Activated T-cell treated with anti-CD3 and anti-CD28 coated beads for 1 hour (primary cell): Measurements from ENCODE around the gene AK4.
"Not testable (repeated sequence)": the region's sequence is repeated elsewhere in the genome, so short reads cannot be mapped to it uniquely, and the experiment has no call there.

Source experiments
- DNase-seq: peaks from one replicate; pipeline ENCODE4 v3.0.0-alpha.2; 2020; ENCODE audit warnings: low read depth

Gene AK4

GRCh38 chr1:65148178-65148547 lies at the start of gene AK4:
Gene AK4, plus strand, starts transcription at chr1:65148203. Its CDS starts 205 bp downstream, at chr1:65148408.
- not testable (repeated sequence) for DNase-seq

- DNase-seq = no peak
These were observed 44.2 kb upstream of the AK4 start for GRCh38 chr1:65103807-65104206.

GRCh38 chr1:65104854-65105534 lies 43.0 kb upstream of the AK4 start:
- DNase-seq = no peak

- no peak for DNase-seq
These were observed 42.4 kb upstream of the AK4 start for GRCh38 chr1:65105596-65105995.

- DNase-seq = no peak
These were observed 39.9 kb upstream of the AK4 start for GRCh38 chr1:65108025-65108642.

GRCh38 chr1:65109487-65109886 lies 38.5 kb upstream of the AK4 start:
- DNase-seq = no peak

GRCh38 chr1:65112811-65113210 lies 35.2 kb upstream of the AK4 start:
- DNase-seq = no peak

- DNase-seq = no peak
These were observed 34.7 kb upstream of the AK4 start for GRCh38 chr1:65113298-65113697.

- no peak for DNase-seq
These were observed 33.7 kb upstream of the AK4 start for GRCh38 chr1:65114322-65114721.

GRCh38 chr1:65119951-65120350 lies 28.1 kb upstream of the AK4 start:
- no peak for DNase-seq

- DNase-seq = not testable (repeated sequence)
These were observed 18.9 kb upstream of the AK4 start for GRCh38 chr1:65129104-65129503.

- DNase-seq = no peak
These were observed 9.5 kb upstream of the AK4 start for GRCh38 chr1:65138524-65138923.

- DNase-seq = not testable (repeated sequence)
These were observed 8.2 kb upstream of the AK4 start for GRCh38 chr1:65139793-65140192.

- DNase-seq = no peak
These were observed 6.6 kb upstream of the AK4 start for GRCh38 chr1:65141394-65141793.

- DNase-seq = no peak
These were observed 6.1 kb upstream of the AK4 start for GRCh38 chr1:65141918-65142317.

- not testable (repeated sequence) for DNase-seq
These were observed 4.8 kb upstream of the AK4 start for GRCh38 chr1:65143112-65143658.

GRCh38 chr1:65146908-65147423 lies 1.0 kb upstream of the AK4 start:
- no peak for DNase-seq

GRCh38 chr1:65147424-65148177 lies 402 bp upstream of the AK4 start:
- no peak for DNase-seq

- no peak for DNase-seq
These were observed 746 bp downstream of the AK4 start for GRCh38 chr1:65148548-65149350.

GRCh38 chr1:65149351-65150107 lies 1.5 kb downstream of the AK4 start:
- no peak for DNase-seq

GRCh38 chr1:65150108-65150463 lies 2.1 kb downstream of the AK4 start:
- no peak for DNase-seq
